ENCODE results near the gene CEP295NL. TPM values are rescaled to one million over a fixed set of nuclear protein-coding genes. Genes with fewer than 3 reads are reported as not detected.

Gene CEP295NL
- total and polyA plus RNA-seq, 2 of the 13 experiments (the other 11 are each of a cell fraction or from before 2014, with no cell fraction given): not detected

DNA sequence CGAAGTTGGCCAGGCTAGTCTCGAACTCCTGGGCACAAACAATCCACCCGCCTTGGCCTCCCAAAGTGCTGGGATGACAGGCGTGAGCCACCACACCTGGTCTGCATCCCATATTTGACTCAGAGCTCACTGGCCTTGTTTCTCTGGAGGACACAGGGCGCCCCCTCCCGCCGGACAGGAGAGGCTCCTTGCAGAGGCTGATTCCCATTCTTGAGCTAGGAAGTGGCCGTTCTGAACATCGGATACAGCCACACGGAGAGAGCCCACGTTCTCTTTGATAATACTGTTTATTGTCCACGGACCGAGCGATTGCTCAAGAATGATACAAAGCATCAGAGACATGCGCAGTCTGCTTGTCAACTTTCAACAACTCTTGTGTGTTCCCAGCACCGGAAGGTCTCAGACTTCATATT, 50.3 kb downstream of the CEP295NL start (continued):
- TF ChIP-seq, protein P1, sequence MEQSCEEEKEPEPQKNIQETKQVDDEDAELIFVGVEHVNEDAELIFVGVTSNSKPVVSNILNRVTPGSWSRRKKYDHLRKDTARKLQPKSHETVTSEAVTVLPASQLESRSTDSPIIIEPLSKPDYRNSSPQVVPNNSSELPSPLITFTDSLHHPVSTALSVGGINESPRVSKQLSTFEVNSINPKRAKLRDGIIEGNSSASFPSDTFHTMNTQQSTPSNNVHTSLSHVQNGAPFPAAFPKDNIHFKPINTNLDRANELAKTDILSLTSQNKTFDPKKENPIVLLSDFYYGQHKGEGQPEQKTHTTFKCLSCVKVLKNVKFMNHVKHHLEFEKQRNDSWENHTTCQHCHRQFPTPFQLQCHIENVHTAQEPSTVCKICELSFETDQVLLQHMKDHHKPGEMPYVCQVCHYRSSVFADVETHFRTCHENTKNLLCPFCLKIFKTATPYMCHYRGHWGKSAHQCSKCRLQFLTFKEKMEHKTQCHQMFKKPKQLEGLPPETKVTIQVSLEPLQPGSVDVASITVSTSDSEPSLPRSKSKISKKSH (CRISPR knock-in tag; IDR thresholded peaks at IDR 0.05; ENCODE audit: borderline replicate concordance): no peak
- no peak for TF ChIP-seq ZFX (CRISPR knock-in tag; IDR thresholded peaks at IDR 0.05; ENCODE audit: low read depth)
- no peak for TF ChIP-seq BCL3 (CRISPR knock-in tag; IDR thresholded peaks at IDR 0.05)
- 0 out of 2 replicates have a peak, but pooled peaks have one; percentile 60 for TF ChIP-seq NRL (CRISPR knock-in tag; IDR thresholded peaks at IDR 0.05; ENCODE audit: borderline replicate concordance)
- TF ChIP-seq ZNF24 (IDR thresholded peaks at IDR 0.05): no peak
- TF ChIP-seq TGIF2 (CRISPR knock-in tag; IDR thresholded peaks at IDR 0.05): no peak
- TF ChIP-seq MTF1 (CRISPR knock-in tag; IDR thresholded peaks at IDR 0.05): no peak
- no peak for TF ChIP-seq ZNF644 (CRISPR knock-in tag; IDR thresholded peaks at IDR 0.05; ENCODE audit: low read depth)
- no peak for TF ChIP-seq KAT8 (CRISPR knock-in tag; IDR thresholded peaks at IDR 0.05)
- no peak for TF ChIP-seq ZNF570 (CRISPR knock-in tag; IDR thresholded peaks at IDR 0.05; ENCODE audit: borderline replicate concordance)
- no peak for TF ChIP-seq ZNF264 (CRISPR knock-in tag; IDR thresholded peaks at IDR 0.05)
- no peak for TF ChIP-seq KDM5A (IDR thresholded peaks at IDR 0.05; ENCODE audit: borderline replicate concordance, low read length)
- no peak for TF ChIP-seq UBTF (CRISPR knock-in tag; IDR thresholded peaks at IDR 0.05)
- TF ChIP-seq, protein P2, sequence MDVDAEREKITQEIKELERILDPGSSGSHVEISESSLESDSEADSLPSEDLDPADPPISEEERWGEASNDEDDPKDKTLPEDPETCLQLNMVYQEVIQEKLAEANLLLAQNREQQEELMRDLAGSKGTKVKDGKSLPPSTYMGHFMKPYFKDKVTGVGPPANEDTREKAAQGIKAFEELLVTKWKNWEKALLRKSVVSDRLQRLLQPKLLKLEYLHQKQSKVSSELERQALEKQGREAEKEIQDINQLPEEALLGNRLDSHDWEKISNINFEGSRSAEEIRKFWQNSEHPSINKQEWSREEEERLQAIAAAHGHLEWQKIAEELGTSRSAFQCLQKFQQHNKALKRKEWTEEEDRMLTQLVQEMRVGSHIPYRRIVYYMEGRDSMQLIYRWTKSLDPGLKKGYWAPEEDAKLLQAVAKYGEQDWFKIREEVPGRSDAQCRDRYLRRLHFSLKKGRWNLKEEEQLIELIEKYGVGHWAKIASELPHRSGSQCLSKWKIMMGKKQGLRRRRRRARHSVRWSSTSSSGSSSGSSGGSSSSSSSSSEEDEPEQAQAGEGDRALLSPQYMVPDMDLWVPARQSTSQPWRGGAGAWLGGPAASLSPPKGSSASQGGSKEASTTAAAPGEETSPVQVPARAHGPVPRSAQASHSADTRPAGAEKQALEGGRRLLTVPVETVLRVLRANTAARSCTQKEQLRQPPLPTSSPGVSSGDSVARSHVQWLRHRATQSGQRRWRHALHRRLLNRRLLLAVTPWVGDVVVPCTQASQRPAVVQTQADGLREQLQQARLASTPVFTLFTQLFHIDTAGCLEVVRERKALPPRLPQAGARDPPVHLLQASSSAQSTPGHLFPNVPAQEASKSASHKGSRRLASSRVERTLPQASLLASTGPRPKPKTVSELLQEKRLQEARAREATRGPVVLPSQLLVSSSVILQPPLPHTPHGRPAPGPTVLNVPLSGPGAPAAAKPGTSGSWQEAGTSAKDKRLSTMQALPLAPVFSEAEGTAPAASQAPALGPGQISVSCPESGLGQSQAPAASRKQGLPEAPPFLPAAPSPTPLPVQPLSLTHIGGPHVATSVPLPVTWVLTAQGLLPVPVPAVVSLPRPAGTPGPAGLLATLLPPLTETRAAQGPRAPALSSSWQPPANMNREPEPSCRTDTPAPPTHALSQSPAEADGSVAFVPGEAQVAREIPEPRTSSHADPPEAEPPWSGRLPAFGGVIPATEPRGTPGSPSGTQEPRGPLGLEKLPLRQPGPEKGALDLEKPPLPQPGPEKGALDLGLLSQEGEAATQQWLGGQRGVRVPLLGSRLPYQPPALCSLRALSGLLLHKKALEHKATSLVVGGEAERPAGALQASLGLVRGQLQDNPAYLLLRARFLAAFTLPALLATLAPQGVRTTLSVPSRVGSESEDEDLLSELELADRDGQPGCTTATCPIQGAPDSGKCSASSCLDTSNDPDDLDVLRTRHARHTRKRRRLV (CRISPR knock-in tag; IDR thresholded peaks at IDR 0.05): no peak
- no peak for TF ChIP-seq SRY (CRISPR knock-in tag; IDR thresholded peaks at IDR 0.05)
- TF ChIP-seq PLSCR1 (CRISPR knock-in tag; IDR thresholded peaks at IDR 0.05; ENCODE audit: borderline replicate concordance): no peak
- no peak for TF ChIP-seq ZFP36L2 (CRISPR knock-in tag; IDR thresholded peaks at IDR 0.05)
- no peak for TF ChIP-seq TARDBP (CRISPR knock-in tag; IDR thresholded peaks at IDR 0.05)

All from HepG2 (cell line).